ENCODE results near the gene STARD3.
A peak's percentile ranks its signal among the peaks of the same experiment; 100 is the strongest.
"Not testable (repeated sequence)": the region's sequence is repeated elsewhere in the genome, so short reads cannot be mapped to it uniquely, and the experiment has no call there.

The STARD3 gene

DNA sequence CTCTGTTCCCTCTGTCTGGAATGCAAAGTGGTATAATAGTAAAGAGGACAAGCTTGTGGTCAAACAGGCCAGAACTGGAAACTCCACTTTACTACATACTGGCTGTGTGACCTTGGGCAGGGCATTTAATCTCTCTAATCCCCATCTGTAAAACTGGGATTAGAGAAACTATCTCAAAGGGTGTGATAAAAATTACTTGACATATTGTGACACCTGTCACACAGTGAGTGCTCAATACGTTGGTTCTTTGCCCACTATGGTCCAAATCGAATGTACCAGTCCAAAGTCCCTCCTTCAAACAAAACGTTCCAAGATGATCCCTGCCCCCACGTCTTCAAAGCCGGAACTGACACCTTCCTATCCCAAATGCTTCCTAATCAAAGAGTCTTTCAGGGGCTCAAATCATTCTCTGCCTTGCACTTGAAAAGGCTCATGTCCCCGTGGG is 50.2 kb downstream of the STARD3 start:
- DNase-seq (ENCODE audit: extremely low read depth in 1 of 2, low read depth in 1 of 2): no peak

DNA sequence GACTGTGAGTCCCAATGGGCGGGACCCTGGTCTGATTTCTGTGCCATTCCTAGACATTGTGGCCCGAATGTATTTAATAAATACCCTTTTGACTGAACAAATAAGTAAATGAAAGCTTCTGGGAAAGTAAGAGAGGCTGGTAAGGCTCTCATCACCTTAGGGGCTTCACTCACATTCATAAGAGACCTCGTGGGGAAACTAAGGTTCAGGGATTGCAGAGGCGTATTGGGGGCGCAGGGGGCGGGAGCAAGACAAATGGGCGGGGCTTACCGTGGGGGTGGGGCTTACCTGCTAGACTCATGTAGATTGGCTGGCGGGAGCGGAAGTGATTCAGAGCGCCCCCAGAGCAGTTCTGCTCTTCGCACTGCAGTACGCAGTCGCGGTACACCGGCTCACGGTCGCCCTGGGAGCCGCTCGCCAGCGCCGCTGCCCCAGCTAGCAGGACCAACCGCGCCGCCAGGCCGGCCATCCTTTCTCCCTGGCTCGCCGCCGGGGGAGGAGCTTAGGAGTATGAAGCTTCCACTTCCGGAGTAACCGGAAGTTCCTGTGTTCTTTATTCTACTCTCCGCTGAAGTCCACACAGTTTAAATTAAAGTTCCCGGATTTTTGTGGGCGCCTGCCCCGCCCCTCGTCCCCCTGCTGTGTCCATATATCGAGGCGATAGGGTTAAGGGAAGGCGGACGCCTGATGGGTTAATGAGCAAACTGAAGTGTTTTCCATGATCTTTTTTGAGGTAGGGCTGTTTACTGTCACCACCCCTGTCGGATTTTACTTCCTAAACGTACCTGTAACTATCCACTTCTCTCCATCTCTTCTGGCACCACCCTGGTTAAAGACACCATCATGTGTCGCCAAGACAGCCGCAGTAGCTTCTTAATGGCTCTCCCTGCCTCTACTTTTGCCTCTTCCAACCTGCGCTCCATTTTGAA is 50.9 kb downstream of the STARD3 start, which contains the start of gene PGAP3:
TSS of gene PGAP3 (minus strand) at position 512 of the 929 bp plus-strand sequence. CDS start at position 469, 43 bp downstream.
- peak; percentile 55 to 70 for DNase-seq (ENCODE audit: extremely low read depth in 1 of 2, low read depth in 1 of 2)

- no peak for DNase-seq (ENCODE audit: extremely low read depth in 1 of 2, low read depth in 1 of 2)
Measured at GRCh38 chr17:39688475-39688835, 51.5 kb downstream of the STARD3 start.

DNA sequence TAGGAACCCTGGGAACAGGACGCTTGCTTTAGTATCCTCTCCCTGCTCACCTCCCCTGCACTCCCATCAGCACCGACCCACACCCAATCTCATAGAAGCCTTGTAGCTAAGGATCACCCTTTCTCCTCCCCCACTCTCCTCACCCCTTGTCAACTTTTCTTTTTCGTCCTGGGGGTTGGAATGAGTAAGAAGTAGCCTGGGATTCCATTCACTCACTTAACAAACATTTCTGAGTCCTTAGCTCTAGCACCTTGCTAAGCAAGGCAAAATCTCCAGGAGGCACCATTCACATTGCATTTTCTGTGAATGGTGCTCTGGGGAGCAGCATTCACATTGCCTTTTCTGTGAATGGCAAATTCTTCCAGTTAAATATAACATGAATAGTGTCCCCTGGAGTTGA is 52.0 kb downstream of the STARD3 start:
- DNase-seq (ENCODE audit: extremely low read depth in 1 of 2, low read depth in 1 of 2): no peak

DNA sequence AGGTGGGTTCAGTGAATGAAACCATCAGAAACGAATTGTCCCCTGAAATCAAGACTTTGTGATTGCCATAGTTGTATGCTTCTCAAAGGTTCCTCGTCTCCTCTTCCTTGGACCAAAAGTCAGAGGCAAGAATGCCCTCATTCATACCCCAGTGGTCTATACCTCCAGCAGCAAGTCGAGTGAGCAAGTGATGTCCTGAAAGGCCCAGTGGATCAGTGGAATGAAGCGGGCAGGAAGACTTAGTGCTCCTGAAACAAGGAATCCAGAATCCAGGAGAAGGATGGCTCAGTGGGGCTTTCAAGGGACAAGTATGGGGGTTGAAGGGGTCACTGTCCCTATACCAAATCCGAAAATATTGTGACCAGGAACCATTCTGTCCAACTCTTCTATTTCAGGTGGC is 57.6 kb downstream of the STARD3 start:
- no peak for DNase-seq (ENCODE audit: extremely low read depth in 1 of 2, low read depth in 1 of 2)

DNA sequence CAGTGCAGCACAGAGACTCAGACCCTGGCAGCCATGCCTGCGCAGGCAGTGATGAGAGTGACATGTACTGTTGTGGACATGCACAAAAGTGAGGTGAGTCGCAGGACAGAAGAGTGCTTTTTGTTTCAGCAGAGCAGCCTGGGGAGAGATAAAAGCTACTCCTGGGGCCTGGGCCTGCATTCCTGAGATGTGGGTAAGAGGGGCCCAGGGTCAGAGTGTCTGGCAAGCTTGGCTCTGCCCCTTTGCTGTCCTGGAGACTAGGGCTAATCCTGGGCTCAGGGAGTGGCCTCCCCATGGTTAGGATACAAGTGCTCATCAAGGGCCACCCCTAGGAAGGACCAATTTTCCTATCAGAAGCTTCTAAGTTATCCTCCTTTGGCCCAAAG is 58.1 kb downstream of the STARD3 start:
- no peak for DNase-seq (ENCODE audit: extremely low read depth in 1 of 2, low read depth in 1 of 2)

DNA sequence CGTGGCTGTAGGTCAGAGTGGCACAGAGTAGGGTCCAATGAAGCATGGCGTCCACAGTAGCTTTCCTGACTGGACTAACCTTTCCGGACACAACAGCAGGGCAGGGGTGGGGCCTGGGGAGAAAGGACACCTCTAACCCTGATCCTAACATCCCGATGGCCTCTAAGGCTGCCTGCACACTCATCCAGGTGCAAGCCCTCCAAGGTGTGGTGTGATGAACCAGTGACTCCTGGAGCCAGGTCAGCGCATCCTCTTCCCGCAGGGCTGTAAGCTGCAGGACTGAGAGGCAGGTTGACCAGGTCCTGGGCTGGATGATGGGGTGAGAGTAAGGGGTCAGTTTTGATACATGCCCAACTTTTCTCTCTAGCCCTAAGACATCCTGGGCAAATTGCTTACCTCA is 59.8 kb downstream of the STARD3 start:
- DNase-seq (ENCODE audit: extremely low read depth in 1 of 2, low read depth in 1 of 2): no peak

- no peak for DNase-seq (ENCODE audit: extremely low read depth in 1 of 2, low read depth in 1 of 2)
Measured at GRCh38 chr17:39697961-39698360, 61.0 kb downstream of the STARD3 start.

DNA sequence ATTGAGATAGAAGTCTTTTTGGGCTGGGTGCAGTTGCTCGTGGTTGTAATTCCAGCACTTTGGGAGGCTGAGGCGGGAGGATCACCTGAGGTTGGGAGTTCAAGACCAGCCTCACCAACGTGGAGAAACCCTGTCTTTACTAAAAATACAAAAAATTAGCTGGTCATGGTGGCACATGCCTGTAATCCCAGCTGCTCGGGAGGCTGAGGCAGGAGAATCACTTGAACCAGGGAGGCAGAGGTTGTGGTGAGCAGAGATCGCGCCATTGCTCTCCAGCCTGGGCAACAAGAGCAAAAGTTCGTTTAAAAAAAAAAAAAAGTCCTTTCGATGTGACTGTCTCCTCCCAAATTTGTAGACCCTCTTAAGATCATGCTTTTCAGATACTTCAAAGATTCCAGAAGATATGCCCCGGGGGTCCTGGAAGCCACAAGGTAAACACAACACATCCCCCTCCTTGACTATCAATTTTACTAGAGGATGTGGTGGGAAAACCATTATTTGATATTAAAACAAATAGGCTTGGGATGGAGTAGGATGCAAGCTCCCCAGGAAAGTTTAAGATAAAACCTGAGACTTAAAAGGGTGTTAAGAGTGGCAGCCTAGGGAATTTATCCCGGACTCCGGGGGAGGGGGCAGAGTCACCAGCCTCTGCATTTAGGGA is 62.3 kb downstream of the STARD3 start:
- not testable (repeated sequence) for DNase-seq (ENCODE audit: extremely low read depth in 1 of 2, low read depth in 1 of 2)

DNA sequence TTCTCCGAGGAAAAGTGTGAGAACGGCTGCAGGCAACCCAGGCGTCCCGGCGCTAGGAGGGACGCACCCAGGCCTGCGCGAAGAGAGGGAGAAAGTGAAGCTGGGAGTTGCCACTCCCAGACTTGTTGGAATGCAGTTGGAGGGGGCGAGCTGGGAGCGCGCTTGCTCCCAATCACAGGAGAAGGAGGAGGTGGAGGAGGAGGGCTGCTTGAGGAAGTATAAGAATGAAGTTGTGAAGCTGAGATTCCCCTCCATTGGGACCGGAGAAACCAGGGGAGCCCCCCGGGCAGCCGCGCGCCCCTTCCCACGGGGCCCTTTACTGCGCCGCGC is 62.8 kb downstream of the STARD3 start, which contains the start of gene ERBB2:
TSS of gene ERBB2 (plus strand) at position 247 of the 330 bp plus-strand sequence. CDS start 175 bp downstream, outside the sequence.
- DNase-seq (ENCODE audit: extremely low read depth in 1 of 2, low read depth in 1 of 2): no peak

DNA sequence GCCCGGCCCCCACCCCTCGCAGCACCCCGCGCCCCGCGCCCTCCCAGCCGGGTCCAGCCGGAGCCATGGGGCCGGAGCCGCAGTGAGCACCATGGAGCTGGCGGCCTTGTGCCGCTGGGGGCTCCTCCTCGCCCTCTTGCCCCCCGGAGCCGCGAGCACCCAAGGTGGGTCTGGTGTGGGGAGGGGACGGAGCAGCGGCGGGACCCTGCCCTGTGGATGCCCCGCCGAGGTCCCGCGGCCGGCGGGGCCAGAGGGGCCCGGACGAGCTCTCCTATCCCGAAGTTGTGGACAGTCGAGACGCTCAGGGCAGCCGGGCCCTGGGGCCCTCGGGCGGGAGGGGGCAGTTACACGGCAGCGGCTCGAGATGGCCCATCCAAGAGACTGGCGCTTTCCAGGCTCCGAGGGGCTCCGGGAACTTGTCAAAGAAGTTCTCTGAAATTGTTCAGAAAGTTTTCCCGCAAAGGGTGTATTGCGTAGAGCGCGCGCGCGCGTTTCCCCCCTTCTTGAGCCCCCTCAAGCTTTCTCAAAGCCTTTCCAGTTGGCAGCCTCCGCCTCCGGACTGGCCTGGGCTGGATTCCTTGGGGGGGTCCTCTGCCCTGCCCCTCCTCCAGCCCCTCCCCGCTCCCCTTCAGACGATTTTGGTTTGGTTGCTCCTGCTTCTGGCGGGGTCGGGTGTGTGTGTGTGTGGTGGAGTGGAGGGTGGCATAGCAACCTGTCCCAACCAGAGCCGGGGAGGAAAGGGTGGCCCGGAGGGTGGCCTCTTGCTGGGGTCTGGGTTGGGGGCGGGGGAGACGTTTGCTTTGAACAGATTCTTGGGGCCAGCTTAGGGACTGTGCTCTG is 63.4 kb downstream of the STARD3 start:
- no peak for DNase-seq (ENCODE audit: extremely low read depth in 1 of 2, low read depth in 1 of 2)

- DNase-seq (ENCODE audit: extremely low read depth in 1 of 2, low read depth in 1 of 2): no peak
Measured at GRCh38 chr17:39701012-39701783, 64.3 kb downstream of the STARD3 start.

- no peak for DNase-seq (ENCODE audit: extremely low read depth in 1 of 2, low read depth in 1 of 2)
Measured at GRCh38 chr17:39701784-39702422, 65.0 kb downstream of the STARD3 start.

- no peak for DNase-seq (ENCODE audit: extremely low read depth in 1 of 2, low read depth in 1 of 2)
Measured at GRCh38 chr17:39702901-39703893, 66.3 kb downstream of the STARD3 start.

- no peak for DNase-seq (ENCODE audit: extremely low read depth in 1 of 2, low read depth in 1 of 2)
Measured at GRCh38 chr17:39703913-39704312, 67.0 kb downstream of the STARD3 start.

- no peak for DNase-seq (ENCODE audit: extremely low read depth in 1 of 2, low read depth in 1 of 2)
Measured at GRCh38 chr17:39704821-39705551, 68.0 kb downstream of the STARD3 start.

- no peak for DNase-seq (ENCODE audit: extremely low read depth in 1 of 2, low read depth in 1 of 2)
Measured at GRCh38 chr17:39705786-39706348, 68.9 kb downstream of the STARD3 start.

DNA sequence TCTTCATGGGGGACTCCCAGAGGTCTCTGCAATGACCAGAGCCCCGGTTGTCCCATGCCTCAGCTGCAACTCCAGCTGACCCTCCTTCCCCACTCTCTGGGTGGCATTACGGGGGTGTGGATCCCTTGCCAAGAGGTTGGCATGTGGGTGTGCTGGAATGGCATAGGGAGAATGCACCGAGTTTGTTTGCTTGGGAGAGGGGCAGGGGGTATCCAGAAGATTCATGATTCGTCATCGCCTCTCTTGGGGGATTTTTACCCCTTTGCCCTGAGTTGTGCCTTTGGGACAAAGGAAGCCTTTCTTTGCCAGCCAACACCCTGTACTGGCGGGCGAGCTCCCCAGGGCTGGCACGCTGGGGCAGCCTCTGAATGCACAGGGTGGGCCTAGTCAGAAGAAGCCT is 69.4 kb downstream of the STARD3 start:
- no peak for DNase-seq (ENCODE audit: extremely low read depth in 1 of 2, low read depth in 1 of 2)

All from activated CD8-positive, alpha-beta memory T cell treated with anti-CD3 and anti-CD28 coated beads for 1 hour (primary cell).